ENCODE measurements around the gene RAB3IL1.

DNA sequence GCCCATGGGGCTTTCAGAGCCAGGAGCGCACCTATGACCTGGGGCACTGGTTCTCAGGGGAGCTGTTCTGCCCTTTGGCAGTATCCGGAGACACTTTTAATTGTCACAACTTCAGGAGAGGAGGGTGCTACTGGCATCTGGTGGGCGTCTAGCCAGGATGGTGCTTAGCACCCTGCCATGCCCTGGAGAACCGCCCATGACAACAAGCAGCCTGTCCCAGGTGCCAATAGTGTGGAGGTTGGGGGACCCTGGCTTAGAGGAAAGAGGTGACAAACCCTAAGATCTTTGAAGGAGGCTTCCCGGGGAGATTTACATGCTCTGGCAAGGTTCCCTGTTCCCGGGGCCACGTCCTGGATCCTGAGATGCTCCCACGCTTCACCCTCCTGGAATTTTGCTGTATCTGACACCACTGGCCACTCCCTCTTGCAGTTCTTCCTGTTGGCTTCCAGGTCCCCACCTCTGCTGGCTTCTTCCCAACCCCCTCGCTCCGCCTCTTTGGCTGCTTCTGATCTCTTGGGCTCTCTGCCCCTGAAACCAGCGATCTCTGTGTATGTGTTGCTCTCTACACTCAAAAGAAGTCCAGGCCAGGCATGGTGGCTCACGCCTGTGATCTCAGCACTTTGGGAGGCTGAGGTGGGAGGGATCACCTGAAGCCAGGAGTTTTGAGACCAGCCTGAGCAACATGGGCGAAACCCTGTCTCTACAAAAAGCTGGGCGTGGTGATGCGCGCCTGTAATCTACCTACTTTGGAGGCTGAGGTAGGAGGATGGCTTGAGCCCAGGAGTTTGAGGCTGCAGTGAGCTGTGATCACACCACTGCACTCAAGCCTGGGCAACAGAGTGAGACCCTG, 57.1 kb downstream of the RAB3IL1 start:
- TF ChIP-seq POLR2AphosphoS5 (IDR thresholded peaks at IDR 0.05; ENCODE audit: borderline replicate concordance, low read depth, low read length) (no peak), EZH2 (IDR thresholded peaks at IDR 0.05) (no peak), FOXP2 (optimal IDR thresholded peaks at IDR 0.05; ENCODE audit: control extremely low read depth, extremely low read length, insufficient read depth) (no peak)

All from SK-N-MC (cell line).